Occipital lobe (tissue), 3 donors: Measurements from ENCODE around the gene ANKRD13A. TPM values are rescaled to one million over a fixed set of nuclear protein-coding genes. Genes with fewer than 3 reads are reported as not detected.
"Not testable (repeated sequence)": the region's sequence is repeated elsewhere in the genome, so short reads cannot be mapped to it uniquely, and the experiment has no call there.

Experiments
- DNase-seq: peaks from one replicate; lab custom pipeline; 2025; lab: John Stamatoyannopoulos, UW
- small RNA-seq: library from RNA; depleted of rRNA; stranded (forward); fragments of <200 nt; gene quantifications from one replicate; pipeline ENCODE3, GENCODE V24; 2014
- total RNA-seq: library from RNA; depleted of rRNA; stranded (reverse); fragments of >200 nt; gene quantifications from one replicate; pipeline ENCODE4 v1.2.3, GENCODE V29; 2014

The ANKRD13A gene
- total RNA-seq, 1 donor from 2014 or later = 20.6 TPM

- DNase-seq = no peak
Observed at GRCh38 chr12:110077800-110078199, 78.6 kb downstream of the ANKRD13A start.

- DNase-seq = peak; percentile 79
Observed at GRCh38 chr12:110079477-110080400, 80.5 kb downstream of the ANKRD13A start.

GRCh38 chr12:110080410-110080809 lies 81.2 kb downstream of the ANKRD13A start:
- no peak for DNase-seq

- no peak for DNase-seq
Observed at GRCh38 chr12:110084314-110085015, 85.2 kb downstream of the ANKRD13A start.

DNA sequence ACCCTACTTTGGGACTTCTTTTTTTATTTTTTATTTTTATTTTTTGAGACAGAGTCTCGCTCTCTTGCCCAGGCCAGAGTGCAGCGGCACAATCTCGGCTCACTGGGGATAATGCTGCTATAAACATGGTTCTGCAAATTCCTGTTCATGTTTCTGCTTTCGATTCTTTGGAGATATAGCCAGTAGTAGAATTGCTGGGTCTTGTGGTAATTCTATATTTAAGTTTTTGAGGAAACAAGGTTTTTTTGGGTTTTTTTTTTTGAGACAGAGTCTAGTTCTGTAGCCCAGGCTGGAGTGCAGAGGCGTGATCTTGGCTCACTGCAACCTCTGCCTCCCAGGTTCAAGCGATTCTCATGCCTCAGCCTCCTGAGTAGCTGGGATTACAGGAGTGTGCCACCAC lies 89.0 kb downstream of the ANKRD13A start:
- not testable (repeated sequence) for DNase-seq

GRCh38 chr12:110088936-110089335 lies 89.7 kb downstream of the ANKRD13A start:
- DNase-seq = no peak

Small RNAs within 50 kb of the gene (small RNA-seq; reads per million reads assigned to genes)
- not detected for gene AC007546.2

Other genes with a start within 250 kb of the ANKRD13A start
- gene TRPV4, start 166.0 kb upstream of the ANKRD13A start, total RNA-seq = not detected
- 15.6 TPM for gene GLTP, start 118.9 kb upstream of the ANKRD13A start, total RNA-seq
- 6.2 TPM for gene TCHP, start 99.2 kb upstream of the ANKRD13A start, total RNA-seq
- 27.8 TPM for gene GIT2, start 3.1 kb upstream of the ANKRD13A start, total RNA-seq
- 84.5 TPM for gene C12orf76, start 49.1 kb downstream of the ANKRD13A start, total RNA-seq
- 90.6 TPM for gene IFT81, start 124.9 kb downstream of the ANKRD13A start, total RNA-seq